ENCODE results near the gene LYPD6. TPM values are rescaled to one million over a fixed set of nuclear protein-coding genes. Genes with fewer than 3 reads are reported as not detected.

The LYPD6 gene
- total and polyA plus RNA-seq, 2 experiments from 2014 or later: 4.9 to 12.4 TPM

DNA sequence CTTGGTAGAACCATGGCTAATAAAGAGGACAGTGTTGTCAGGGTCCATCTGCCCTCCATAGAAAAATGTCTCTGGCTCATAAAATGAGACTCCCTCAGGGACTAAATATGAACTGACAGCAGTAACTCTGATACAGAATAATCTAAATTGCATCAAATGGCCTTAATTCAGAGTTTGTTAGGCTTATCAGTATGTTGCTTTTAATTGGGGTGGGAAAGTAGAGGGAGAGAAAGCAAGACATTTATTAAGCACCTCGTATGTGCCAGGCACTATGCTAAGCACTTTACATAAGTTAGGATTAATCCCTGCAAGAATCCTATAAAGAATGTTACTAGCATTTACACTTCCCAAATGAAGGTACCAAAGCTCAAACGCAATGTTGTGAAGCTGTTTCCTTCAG, 142.0 kb downstream of the LYPD6 start (continued):
- TF ChIP-seq, protein P1, sequence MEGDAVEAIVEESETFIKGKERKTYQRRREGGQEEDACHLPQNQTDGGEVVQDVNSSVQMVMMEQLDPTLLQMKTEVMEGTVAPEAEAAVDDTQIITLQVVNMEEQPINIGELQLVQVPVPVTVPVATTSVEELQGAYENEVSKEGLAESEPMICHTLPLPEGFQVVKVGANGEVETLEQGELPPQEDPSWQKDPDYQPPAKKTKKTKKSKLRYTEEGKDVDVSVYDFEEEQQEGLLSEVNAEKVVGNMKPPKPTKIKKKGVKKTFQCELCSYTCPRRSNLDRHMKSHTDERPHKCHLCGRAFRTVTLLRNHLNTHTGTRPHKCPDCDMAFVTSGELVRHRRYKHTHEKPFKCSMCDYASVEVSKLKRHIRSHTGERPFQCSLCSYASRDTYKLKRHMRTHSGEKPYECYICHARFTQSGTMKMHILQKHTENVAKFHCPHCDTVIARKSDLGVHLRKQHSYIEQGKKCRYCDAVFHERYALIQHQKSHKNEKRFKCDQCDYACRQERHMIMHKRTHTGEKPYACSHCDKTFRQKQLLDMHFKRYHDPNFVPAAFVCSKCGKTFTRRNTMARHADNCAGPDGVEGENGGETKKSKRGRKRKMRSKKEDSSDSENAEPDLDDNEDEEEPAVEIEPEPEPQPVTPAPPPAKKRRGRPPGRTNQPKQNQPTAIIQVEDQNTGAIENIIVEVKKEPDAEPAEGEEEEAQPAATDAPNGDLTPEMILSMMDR (conservative IDR thresholded peaks at IDR 0.05; ENCODE audit: low read depth in 2 of 2): no peak
- no peak for TF ChIP-seq STAT1 (IDR thresholded peaks at IDR 0.05; ENCODE audit: unreplicated experiment)
- TF ChIP-seq ZNF114 (CRISPR knock-in tag; IDR thresholded peaks at IDR 0.05): no peak
- TF ChIP-seq NANOG (IDR thresholded peaks at IDR 0.05; ENCODE audit: borderline replicate concordance): no peak
- TF ChIP-seq POLR2AphosphoS5 (IDR thresholded peaks at IDR 0.05; ENCODE audit: low read depth): no peak

DNA sequence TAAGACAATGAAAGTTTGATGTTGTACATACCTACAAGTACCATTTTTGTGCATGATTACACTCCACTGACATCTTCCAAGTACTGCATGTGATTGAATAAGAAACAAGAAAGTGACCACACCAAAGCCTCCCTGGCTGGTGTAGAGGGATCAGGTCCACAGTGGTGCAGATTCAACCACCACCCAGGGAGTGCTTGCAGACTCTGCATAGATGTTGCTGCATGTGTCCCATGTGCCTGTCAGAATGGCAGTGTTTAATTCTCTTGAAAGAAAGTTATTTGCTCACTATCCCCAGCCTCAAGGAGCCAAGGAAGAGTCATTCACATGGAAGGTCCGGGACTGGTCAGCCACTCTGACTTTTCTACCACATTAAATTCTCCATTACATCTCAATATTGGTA, 142.7 kb downstream of the LYPD6 start:
- H3K36me3 ChIP-seq (ENCODE audit: insufficient read depth): no peaks in the 10 kb centered on the region
- ATAC-seq (no peak), DNase-seq (ENCODE audit: low spot score) (no peak)
- no peak overlapping the region for H3K4me2 ChIP-seq
- no peaks in the 10 kb centered on the region for H3K36me3 Mint-ChIP-seq (ENCODE audit: low read depth)
- no peak overlapping the region for H3K27ac Mint-ChIP-seq
- no peaks in the 10 kb centered on the region for H3K27me3 ChIP-seq (ENCODE audit: insufficient read depth)
- H3K27ac ChIP-seq (ENCODE audit: low read depth): no peak overlapping the region
- no peaks in the 10 kb centered on the region for H3F3A ChIP-seq (replicated peaks; ENCODE audit: low read depth)
- no peaks in the 10 kb centered on the region for H3K79me2 ChIP-seq (replicated peaks; ENCODE audit: insufficient read depth)
- no peaks in the 10 kb centered on the region for H4K20me1 ChIP-seq (replicated peaks; ENCODE audit: insufficient read depth)
- H3K4me1 Mint-ChIP-seq: no peaks in the 10 kb centered on the region
- no peak overlapping the region for H3K4me3 ChIP-seq
- H3K9me3 Mint-ChIP-seq: no peaks in the 10 kb centered on the region
- H3K27me3 Mint-ChIP-seq (ENCODE audit: insufficient read depth, low read depth, poor library complexity): no peaks in the 10 kb centered on the region
- H3K4me1 ChIP-seq (ENCODE audit: insufficient read depth): no peaks in the 10 kb centered on the region
- H3K9me2 ChIP-seq (ENCODE audit: insufficient read depth): no peaks in the 10 kb centered on the region
- H2AFZ ChIP-seq: no peak overlapping the region
- no peak overlapping the region for H3K4me3 Mint-ChIP-seq
- no peak for TF ChIP-seq JUNB (IDR thresholded peaks at IDR 0.05; ENCODE audit: unreplicated experiment)
- TF ChIP-seq, protein P1 (conservative IDR thresholded peaks at IDR 0.05; ENCODE audit: low read depth in 2 of 2): no peak
- TF ChIP-seq EZH2 (IDR thresholded peaks at IDR 0.05; ENCODE audit: low read depth, unreplicated experiment): no peak
- no peak for TF ChIP-seq NANOG (IDR thresholded peaks at IDR 0.05; ENCODE audit: borderline replicate concordance)
- no peak for TF ChIP-seq STAT1 (IDR thresholded peaks at IDR 0.05; ENCODE audit: unreplicated experiment)
- TF ChIP-seq, protein P2, sequence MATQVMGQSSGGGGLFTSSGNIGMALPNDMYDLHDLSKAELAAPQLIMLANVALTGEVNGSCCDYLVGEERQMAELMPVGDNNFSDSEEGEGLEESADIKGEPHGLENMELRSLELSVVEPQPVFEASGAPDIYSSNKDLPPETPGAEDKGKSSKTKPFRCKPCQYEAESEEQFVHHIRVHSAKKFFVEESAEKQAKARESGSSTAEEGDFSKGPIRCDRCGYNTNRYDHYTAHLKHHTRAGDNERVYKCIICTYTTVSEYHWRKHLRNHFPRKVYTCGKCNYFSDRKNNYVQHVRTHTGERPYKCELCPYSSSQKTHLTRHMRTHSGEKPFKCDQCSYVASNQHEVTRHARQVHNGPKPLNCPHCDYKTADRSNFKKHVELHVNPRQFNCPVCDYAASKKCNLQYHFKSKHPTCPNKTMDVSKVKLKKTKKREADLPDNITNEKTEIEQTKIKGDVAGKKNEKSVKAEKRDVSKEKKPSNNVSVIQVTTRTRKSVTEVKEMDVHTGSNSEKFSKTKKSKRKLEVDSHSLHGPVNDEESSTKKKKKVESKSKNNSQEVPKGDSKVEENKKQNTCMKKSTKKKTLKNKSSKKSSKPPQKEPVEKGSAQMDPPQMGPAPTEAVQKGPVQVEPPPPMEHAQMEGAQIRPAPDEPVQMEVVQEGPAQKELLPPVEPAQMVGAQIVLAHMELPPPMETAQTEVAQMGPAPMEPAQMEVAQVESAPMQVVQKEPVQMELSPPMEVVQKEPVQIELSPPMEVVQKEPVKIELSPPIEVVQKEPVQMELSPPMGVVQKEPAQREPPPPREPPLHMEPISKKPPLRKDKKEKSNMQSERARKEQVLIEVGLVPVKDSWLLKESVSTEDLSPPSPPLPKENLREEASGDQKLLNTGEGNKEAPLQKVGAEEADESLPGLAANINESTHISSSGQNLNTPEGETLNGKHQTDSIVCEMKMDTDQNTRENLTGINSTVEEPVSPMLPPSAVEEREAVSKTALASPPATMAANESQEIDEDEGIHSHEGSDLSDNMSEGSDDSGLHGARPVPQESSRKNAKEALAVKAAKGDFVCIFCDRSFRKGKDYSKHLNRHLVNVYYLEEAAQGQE (IDR thresholded peaks at IDR 0.05; ENCODE audit: unreplicated experiment): no peak
- TF ChIP-seq POLR2AphosphoS5 (IDR thresholded peaks at IDR 0.05; ENCODE audit: low read depth): no peak
- no peak for TF ChIP-seq ZNF114 (CRISPR knock-in tag; IDR thresholded peaks at IDR 0.05)
- TF ChIP-seq CREB1 (CRISPR knock-in tag; IDR thresholded peaks at IDR 0.05; ENCODE audit: low read depth): no peak
- no peak for TF ChIP-seq ZNF331 (CRISPR knock-in tag; IDR thresholded peaks at IDR 0.05; ENCODE audit: low read depth)
- TF ChIP-seq, protein P3, sequence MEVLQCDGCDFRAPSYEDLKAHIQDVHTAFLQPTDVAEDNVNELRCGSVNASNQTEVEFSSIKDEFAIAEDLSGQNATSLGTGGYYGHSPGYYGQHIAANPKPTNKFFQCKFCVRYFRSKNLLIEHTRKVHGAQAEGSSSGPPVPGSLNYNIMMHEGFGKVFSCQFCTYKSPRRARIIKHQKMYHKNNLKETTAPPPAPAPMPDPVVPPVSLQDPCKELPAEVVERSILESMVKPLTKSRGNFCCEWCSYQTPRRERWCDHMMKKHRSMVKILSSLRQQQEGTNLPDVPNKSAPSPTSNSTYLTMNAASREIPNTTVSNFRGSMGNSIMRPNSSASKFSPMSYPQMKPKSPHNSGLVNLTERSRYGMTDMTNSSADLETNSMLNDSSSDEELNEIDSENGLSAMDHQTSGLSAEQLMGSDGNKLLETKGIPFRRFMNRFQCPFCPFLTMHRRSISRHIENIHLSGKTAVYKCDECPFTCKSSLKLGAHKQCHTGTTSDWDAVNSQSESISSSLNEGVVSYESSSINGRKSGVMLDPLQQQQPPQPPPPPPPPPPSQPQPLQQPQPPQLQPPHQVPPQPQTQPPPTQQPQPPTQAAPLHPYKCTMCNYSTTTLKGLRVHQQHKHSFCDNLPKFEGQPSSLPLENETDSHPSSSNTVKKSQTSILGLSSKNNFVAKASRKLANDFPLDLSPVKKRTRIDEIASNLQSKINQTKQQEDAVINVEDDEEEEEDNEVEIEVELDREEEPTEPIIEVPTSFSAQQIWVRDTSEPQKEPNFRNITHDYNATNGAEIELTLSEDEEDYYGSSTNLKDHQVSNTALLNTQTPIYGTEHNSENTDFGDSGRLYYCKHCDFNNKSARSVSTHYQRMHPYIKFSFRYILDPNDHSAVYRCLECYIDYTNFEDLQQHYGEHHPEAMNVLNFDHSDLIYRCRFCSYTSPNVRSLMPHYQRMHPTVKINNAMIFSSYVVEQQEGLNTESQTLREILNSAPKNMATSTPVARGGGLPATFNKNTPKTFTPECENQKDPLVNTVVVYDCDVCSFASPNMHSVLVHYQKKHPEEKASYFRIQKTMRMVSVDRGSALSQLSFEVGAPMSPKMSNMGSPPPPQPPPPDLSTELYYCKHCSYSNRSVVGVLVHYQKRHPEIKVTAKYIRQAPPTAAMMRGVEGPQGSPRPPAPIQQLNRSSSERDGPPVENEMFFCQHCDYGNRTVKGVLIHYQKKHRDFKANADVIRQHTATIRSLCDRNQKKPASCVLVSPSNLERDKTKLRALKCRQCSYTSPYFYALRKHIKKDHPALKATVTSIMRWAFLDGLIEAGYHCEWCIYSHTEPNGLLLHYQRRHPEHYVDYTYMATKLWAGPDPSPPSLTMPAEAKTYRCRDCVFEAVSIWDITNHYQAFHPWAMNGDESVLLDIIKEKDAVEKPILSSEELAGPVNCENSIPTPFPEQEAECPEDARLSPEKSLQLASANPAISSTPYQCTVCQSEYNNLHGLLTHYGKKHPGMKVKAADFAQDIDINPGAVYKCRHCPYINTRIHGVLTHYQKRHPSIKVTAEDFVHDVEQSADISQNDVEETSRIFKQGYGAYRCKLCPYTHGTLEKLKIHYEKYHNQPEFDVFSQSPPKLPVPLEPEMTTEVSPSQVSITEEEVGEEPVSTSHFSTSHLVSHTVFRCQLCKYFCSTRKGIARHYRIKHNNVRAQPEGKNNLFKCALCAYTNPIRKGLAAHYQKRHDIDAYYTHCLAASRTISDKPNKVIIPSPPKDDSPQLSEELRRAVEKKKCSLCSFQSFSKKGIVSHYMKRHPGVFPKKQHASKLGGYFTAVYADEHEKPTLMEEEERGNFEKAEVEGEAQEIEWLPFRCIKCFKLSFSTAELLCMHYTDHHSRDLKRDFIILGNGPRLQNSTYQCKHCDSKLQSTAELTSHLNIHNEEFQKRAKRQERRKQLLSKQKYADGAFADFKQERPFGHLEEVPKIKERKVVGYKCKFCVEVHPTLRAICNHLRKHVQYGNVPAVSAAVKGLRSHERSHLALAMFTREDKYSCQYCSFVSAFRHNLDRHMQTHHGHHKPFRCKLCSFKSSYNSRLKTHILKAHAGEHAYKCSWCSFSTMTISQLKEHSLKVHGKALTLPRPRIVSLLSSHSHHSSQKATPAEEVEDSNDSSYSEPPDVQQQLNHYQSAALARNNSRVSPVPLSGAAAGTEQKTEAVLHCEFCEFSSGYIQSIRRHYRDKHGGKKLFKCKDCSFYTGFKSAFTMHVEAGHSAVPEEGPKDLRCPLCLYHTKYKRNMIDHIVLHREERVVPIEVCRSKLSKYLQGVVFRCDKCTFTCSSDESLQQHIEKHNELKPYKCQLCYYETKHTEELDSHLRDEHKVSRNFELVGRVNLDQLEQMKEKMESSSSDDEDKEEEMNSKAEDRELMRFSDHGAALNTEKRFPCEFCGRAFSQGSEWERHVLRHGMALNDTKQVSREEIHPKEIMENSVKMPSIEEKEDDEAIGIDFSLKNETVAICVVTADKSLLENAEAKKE (CRISPR knock-in tag; IDR thresholded peaks at IDR 0.05): no peak

Data from GM23338 (cell line).